Panc1 (cell line): Measurements from ENCODE around the gene FRMPD3. TPM values are rescaled to one million over a fixed set of nuclear protein-coding genes. Genes with fewer than 3 reads are reported as not detected.

Experiments
- ATAC-seq: fragments of 200-7000 bp; cut with Tn5 transposase; 2 replicates; pipeline ENCODE4 v1.9.1; 2020; ENCODE audit warnings: mild to moderate bottlenecking, moderate library complexity
- BruUV-seq: library from RNA; stranded (reverse); fragments of 400-500 nt; replicated peaks from 2 replicates; lab custom pipeline; 2021; lab: Mats Ljungman, UMichigan
- CTCF ChIA-PET: fragments of 300-600 bp; sonication (Branson Sonifier 250); formaldehyde crosslinking; loops from one replicate; lab custom pipeline; 2022; ENCODE audit warnings: antibody characterized with exemption; lab: Charles Lee
- POLR2A ChIA-PET: fragments of 300-600 bp; sonication (Branson Sonifier 250); formaldehyde crosslinking; loops from one replicate; lab custom pipeline; 2022; ENCODE audit warnings: antibody characterized with exemption; lab: Charles Lee
- DNase-seq: peaks from one replicate; pipeline ENCODE4 v3.0.0-alpha.2; 2010; ENCODE audit warnings: low read depth, low spot score
- H3K27ac ChIP-seq: 2 replicates; pipeline ENCODE4 v1.5.1; 2011; ENCODE audit warnings: mild to moderate bottlenecking, low read length, inconsistent platforms
- H3K27me3 ChIP-seq: fragments of 200-500 bp; sonication (Bioruptor generic); 2 replicates; pipeline ENCODE4 v1.6.0; 2014; ENCODE audit warnings: low read length, inconsistent platforms; ENCODE audit not compliant: control insufficient read depth, insufficient read depth
- H3K36me3 ChIP-seq: fragments of 200-500 bp; sonication (Bioruptor generic); 2 replicates; pipeline ENCODE4 v1.5.1; 2014; ENCODE audit warnings: inconsistent platforms, mild to moderate bottlenecking, low read length, moderate library complexity; ENCODE audit not compliant: control insufficient read depth, insufficient read depth
- H3K4me1 ChIP-seq: 2 replicates; pipeline ENCODE4 v1.5.1; 2011; ENCODE audit warnings: inconsistent platforms, mild to moderate bottlenecking, low read length, moderate library complexity; ENCODE audit not compliant: control insufficient read depth, insufficient read depth
- H3K4me3 ChIP-seq, 2 experiments: 2 replicates each; pipeline ENCODE4 v1.5.1; 2011 to 2012; ENCODE audit warnings: low read depth in 2 of 2, low read length in 2 of 2, mild to moderate bottlenecking in 2 of 2, inconsistent platforms in 1 of 2, moderate library complexity in 1 of 2
- H3K9me3 ChIP-seq: fragments of 200-500 bp; sonication (Bioruptor generic); 2 replicates; pipeline ENCODE4 v1.5.1; 2014; ENCODE audit warnings: low read depth, mild to moderate bottlenecking, inconsistent platforms, low read length, moderate library complexity; ENCODE audit not compliant: control insufficient read depth, insufficient read depth
- POLR2AphosphoS5 ChIP-seq: IDR thresholded peaks from 2 replicates; pipeline ENCODE4 v1.6.1; 2012; ENCODE audit warnings: mild to moderate bottlenecking, low read depth, low read length, moderate library complexity
- SIN3A ChIP-seq: IDR thresholded peaks from 2 replicates; pipeline ENCODE4 v1.6.1; 2012; ENCODE audit warnings: low read depth, mild to moderate bottlenecking, low read length, moderate library complexity, borderline replicate concordance; ENCODE audit not compliant: insufficient read depth
- TCF7L2 ChIP-seq: IDR thresholded peaks from 2 replicates; pipeline ENCODE4 v1.6.1; 2011; ENCODE audit warnings: mild to moderate bottlenecking, low read depth, low read length, inconsistent platforms
- in situ Hi-C: cut with HindIII; loops from 2 replicates; pipeline ENCODE4 v1.10.0; 2016; ENCODE audit warnings: low sequenced_read_pairs, low pct_unique_long_range_greater_than_20kb
- intact Hi-C: fragments of 100-400 bp; cut with micrococcal nuclease; formaldehyde crosslinking; loops from one replicate; pipeline ENCODE4 v1.10.0; 2022; ENCODE audit not compliant: unreplicated experiment
- total RNA-seq: library from RNA; stranded (reverse); gene quantifications from one replicate; pipeline ENCODE4 v1.2.1, GENCODE V29; 2021; ENCODE audit not compliant: unreplicated experiment
- TF ChIP-seq, protein P1 (sequence below), 2 experiments: IDR thresholded peaks; 2 replicates each; pipeline ENCODE4 v1.6.1; 2011 to 2012; ENCODE audit warnings: low read depth in 2 of 2, control low read depth in 1 of 2, low read length in 1 of 2, mild to moderate bottlenecking in 1 of 2, moderate library complexity in 1 of 2; ENCODE audit not compliant: insufficient read depth in 1 of 2
- TF ChIP-seq, protein P2 (sequence below): fragments of 450-650 bp; IDR thresholded peaks from 2 replicates; pipeline ENCODE4 v1.5.1; 2017; ENCODE audit warnings: mild to moderate bottlenecking

Gene FRMPD3
- total RNA-seq, 1 experiment from 2014 or later, result 0.31 TPM

- intact Hi-C loops, result no loop called here
- no peak overlapping the region for H3K4me3 ChIP-seq
- no TSS peak for BruUV-seq
- TF ChIP-seq SIN3A, result no peak
- TF ChIP-seq, protein P1, sequence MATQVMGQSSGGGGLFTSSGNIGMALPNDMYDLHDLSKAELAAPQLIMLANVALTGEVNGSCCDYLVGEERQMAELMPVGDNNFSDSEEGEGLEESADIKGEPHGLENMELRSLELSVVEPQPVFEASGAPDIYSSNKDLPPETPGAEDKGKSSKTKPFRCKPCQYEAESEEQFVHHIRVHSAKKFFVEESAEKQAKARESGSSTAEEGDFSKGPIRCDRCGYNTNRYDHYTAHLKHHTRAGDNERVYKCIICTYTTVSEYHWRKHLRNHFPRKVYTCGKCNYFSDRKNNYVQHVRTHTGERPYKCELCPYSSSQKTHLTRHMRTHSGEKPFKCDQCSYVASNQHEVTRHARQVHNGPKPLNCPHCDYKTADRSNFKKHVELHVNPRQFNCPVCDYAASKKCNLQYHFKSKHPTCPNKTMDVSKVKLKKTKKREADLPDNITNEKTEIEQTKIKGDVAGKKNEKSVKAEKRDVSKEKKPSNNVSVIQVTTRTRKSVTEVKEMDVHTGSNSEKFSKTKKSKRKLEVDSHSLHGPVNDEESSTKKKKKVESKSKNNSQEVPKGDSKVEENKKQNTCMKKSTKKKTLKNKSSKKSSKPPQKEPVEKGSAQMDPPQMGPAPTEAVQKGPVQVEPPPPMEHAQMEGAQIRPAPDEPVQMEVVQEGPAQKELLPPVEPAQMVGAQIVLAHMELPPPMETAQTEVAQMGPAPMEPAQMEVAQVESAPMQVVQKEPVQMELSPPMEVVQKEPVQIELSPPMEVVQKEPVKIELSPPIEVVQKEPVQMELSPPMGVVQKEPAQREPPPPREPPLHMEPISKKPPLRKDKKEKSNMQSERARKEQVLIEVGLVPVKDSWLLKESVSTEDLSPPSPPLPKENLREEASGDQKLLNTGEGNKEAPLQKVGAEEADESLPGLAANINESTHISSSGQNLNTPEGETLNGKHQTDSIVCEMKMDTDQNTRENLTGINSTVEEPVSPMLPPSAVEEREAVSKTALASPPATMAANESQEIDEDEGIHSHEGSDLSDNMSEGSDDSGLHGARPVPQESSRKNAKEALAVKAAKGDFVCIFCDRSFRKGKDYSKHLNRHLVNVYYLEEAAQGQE (IDR thresholded peaks at IDR 0.05; ENCODE audit: insufficient read depth in 1 of 2, low read depth in 2 of 2, low read length in 1 of 2), result no peak
- TF ChIP-seq POLR2AphosphoS5, result no peak
- TF ChIP-seq, protein P2, sequence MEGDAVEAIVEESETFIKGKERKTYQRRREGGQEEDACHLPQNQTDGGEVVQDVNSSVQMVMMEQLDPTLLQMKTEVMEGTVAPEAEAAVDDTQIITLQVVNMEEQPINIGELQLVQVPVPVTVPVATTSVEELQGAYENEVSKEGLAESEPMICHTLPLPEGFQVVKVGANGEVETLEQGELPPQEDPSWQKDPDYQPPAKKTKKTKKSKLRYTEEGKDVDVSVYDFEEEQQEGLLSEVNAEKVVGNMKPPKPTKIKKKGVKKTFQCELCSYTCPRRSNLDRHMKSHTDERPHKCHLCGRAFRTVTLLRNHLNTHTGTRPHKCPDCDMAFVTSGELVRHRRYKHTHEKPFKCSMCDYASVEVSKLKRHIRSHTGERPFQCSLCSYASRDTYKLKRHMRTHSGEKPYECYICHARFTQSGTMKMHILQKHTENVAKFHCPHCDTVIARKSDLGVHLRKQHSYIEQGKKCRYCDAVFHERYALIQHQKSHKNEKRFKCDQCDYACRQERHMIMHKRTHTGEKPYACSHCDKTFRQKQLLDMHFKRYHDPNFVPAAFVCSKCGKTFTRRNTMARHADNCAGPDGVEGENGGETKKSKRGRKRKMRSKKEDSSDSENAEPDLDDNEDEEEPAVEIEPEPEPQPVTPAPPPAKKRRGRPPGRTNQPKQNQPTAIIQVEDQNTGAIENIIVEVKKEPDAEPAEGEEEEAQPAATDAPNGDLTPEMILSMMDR, result no peak
- in situ Hi-C loops, result no loop called here
- ATAC-seq (no peak), DNase-seq (no peak)
- CTCF ChIA-PET, result no interaction called here
- no peaks in the 10 kb centered on the region for H3K36me3 ChIP-seq
- H3K27me3 ChIP-seq, result peaks cover 2% of the 10 kb centered on the region
- H3K4me1 ChIP-seq, result no peaks in the 10 kb centered on the region
- POLR2A ChIA-PET, result no interaction called here
- H3K9me3 ChIP-seq, result no peaks in the 10 kb centered on the region
- no peak overlapping the region for H3K27ac ChIP-seq
Observed at GRCh38 chrX:107442914-107443527, 6.4 kb upstream of the FRMPD3 start.

- no peak for DNase-seq
- Histone ChIP-seq H3K36me3 (no peaks in the 10 kb centered on the region), H3K9me3 (no peaks in the 10 kb centered on the region), H3K4me1 (0 out of 2 replicates have a peak, but pooled peaks cover 3% of the 10 kb centered on the region), H3K27me3 (peaks cover 5% of the 10 kb centered on the region), H3K27ac (no peak overlapping the region), H3K4me3 (no peak overlapping the region)
- TF ChIP-seq, protein P1 (IDR thresholded peaks at IDR 0.05; ENCODE audit: insufficient read depth in 1 of 2, low read depth in 2 of 2, low read length in 1 of 2), result no peak
- TF ChIP-seq POLR2AphosphoS5, result no peak
- no peak for TF ChIP-seq TCF7L2
- TF ChIP-seq, protein P2, result no peak
- TF ChIP-seq SIN3A, result no peak
- ATAC-seq, result no peak
- in situ Hi-C loops, result no loop called here
- intact Hi-C loops, result no loop called here
- POLR2A ChIA-PET, result no interaction called here
- BruUV-seq, result no TSS peak
- CTCF ChIA-PET, result no interaction called here
Observed at GRCh38 chrX:107445146-107445545, 4.3 kb upstream of the FRMPD3 start.
